Mucosa of gallbladder (tissue), 1 donor: ENCODE data around the gene RNF208. TPM values are rescaled to one million over a fixed set of nuclear protein-coding genes. Genes with fewer than 3 reads are reported as not detected.
"Not testable (repeated sequence)": the region's sequence is repeated elsewhere in the genome, so short reads cannot be mapped to it uniquely, and the experiment has no call there.

Experiments used
- DNase-seq: peaks from one replicate; pipeline ENCODE4 v3.0.0-alpha.2; 2020; ENCODE audit warnings: low spot score
- total RNA-seq: library from RNA; stranded (reverse); gene quantifications from one replicate; pipeline ENCODE4 v1.2.1, GENCODE V29; 2021
- donor health status: DM: no; HTN: no; CAD: no.

RNF208 gene
- total RNA-seq, 1 donor from 2014 or later = 16.8 TPM

- DNase-seq = peak; percentile 60
Observed at GRCh38 chr9:137240318-137240840, 18.3 kb upstream of the RNF208 start.

DNA sequence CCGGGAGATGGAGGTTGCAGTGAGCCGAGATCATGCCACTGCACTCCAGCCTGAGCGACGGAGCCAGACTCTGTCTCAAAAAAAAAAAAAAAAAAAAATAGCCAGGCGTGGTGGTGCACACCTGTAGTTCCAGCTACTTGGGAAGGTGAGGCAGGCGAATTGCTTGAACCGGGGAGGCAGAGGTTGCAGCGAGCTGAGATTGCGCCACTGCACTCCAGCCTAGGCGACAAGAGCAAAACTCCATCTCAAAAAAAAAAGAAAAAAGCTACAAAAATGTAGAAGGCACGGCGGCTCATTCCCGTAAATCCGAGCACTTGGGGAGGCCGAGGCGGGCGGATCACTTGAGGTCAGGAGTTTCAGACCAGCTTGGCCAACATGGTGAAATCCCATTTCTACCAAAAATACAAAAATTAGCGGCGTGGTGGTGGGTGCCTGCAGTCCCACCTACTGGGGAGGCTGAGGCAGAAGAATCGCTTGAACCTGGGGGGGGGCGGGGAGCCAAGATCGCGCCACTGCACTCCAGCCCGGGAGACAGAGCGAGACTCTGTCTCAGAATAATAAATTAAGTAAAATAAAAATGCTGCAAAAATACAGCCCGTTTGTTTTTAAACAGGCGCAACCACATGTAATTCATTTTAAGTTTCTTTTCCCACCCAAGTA is 17.6 kb upstream of the RNF208 start:
- not testable (repeated sequence) for DNase-seq

- DNase-seq = no peak
Observed at GRCh38 chr9:137237759-137238726, 16.0 kb upstream of the RNF208 start.

DNA sequence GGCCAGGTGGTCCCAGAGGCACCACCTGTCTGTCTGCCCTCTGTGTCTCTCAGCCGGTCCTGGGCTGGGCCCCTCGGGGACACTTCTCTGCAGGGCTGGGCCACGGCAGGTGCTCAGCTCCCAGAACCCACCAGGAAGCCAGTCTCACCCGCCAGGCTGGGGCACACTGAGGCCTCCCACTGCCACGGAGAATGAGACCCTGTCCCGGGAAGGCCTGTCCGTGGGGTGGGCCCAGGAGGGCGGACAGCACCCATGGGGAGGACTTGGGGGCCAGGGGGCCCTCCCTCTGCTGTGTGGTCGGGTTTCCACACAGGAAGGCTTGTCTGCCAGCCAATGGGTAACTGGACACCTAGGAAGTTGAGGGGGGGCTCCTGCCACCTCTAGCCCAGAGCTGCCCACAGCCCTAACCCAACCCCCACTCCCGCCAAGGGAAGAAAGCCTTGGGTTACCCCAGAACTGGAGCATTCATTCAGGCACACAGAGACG is 14.9 kb upstream of the RNF208 start:
- DNase-seq = no peak

- DNase-seq = peak; percentile 85
Observed at GRCh38 chr9:137236238-137236935, 14.3 kb upstream of the RNF208 start.

DNA sequence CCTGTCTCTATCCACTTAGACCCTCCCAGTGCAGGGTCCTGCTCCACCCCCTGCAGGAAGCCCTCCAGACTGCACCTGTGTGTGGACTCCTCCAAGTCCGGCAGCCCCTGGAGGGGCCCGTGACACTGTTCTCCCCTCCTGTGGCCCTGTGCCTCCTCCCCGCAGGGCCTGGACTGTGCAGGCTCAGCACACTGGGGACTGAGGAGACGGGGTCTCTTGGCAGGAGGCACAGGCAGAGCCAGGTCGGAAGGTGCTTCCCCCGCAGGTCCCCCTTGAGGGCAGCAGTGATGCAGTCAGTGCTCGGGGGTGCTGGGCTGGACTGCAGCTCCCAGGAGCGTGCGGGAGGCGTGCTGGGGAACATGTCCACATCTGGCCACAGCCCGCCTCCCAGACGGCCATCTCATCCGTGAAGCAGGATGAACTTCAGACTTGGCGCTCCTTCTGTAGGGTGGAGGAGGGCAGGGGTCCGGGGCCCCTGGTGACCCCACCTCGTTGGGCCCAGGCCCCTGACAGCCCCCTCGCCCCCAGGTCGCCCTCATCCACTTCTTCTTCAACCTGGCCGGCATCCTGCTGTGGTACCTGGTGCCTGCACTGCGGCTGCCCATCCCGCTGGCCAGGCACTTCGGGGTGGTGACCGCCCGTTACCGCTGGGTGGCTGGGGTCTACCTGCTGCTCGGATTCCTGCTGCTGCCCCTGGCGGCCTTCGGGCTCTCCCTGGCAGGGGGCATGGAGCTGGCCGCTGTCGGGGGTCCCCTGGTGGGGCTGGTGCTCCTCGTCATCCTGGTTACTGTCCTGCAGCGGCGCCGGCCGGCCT is 13.6 kb upstream of the RNF208 start:
- DNase-seq = no peak

GRCh38 chr9:137234758-137235423 is 12.9 kb upstream of the RNF208 start:
- no peak for DNase-seq

DNA sequence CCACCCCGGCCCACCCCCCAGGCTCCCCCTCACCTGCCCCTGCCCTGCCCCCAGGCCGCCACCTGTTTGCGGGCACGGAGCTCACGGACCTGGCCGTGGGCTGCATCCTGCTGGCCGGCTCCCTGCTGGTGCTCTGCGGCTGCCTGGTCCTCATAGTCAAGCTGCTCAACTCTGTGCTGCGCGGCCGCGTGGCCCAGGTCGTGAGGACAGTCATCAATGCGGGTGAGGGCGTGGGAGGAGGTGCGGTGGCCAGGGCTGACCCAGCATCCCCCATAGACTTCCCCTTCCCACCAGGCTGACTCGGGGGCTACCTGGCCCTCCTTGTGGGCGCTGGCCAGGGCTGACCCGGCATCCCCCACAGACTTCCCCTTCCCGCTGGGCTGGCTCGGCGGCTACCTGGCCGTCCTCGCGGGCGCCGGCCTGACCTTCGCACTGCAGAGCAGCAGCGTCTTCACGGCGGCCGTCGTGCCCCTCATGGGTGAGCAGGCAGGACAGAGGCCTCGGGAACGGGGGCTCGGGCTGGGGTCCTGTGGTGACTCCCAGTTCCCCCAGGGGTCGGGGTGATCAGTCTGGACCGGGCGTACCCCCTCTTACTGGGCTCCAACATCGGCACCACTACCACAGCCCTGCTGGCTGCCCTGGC is 12.1 kb upstream of the RNF208 start:
- DNase-seq = no peak

- no peak for DNase-seq
Observed at GRCh38 chr9:137233143-137233980, 11.3 kb upstream of the RNF208 start.

DNA sequence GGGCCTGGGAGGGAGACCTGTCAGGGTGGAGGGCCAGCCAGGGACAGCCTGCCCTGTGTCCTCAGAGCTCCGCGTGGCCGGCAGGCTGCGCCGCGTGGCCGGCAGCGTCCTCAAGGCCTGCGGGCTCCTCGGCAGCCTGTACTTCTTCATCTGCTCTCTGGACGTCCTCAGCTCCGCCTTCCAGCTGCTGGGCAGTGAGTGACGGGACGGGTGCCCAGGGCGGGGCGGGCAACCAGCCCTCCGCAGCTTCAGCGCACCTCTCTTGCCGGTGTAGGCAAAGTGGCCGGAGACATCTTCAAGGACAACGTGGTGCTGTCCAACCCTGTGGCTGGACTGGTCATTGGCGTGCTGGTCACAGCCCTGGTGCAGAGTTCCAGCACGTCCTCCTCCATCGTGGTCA is 10.5 kb upstream of the RNF208 start:
- DNase-seq = no peak

GRCh38 chr9:137232101-137232500 is 10.1 kb upstream of the RNF208 start:
- DNase-seq = no peak

- DNase-seq = no peak
Observed at GRCh38 chr9:137231372-137232039, 9.5 kb upstream of the RNF208 start.

GRCh38 chr9:137230705-137231371 is 8.8 kb upstream of the RNF208 start, which contains the start of gene SLC34A3:
Gene SLC34A3, plus strand, starts transcription at chr9:137230901. Its CDS starts 802 bp downstream, at chr9:137231703.
- no peak for DNase-seq

DNA sequence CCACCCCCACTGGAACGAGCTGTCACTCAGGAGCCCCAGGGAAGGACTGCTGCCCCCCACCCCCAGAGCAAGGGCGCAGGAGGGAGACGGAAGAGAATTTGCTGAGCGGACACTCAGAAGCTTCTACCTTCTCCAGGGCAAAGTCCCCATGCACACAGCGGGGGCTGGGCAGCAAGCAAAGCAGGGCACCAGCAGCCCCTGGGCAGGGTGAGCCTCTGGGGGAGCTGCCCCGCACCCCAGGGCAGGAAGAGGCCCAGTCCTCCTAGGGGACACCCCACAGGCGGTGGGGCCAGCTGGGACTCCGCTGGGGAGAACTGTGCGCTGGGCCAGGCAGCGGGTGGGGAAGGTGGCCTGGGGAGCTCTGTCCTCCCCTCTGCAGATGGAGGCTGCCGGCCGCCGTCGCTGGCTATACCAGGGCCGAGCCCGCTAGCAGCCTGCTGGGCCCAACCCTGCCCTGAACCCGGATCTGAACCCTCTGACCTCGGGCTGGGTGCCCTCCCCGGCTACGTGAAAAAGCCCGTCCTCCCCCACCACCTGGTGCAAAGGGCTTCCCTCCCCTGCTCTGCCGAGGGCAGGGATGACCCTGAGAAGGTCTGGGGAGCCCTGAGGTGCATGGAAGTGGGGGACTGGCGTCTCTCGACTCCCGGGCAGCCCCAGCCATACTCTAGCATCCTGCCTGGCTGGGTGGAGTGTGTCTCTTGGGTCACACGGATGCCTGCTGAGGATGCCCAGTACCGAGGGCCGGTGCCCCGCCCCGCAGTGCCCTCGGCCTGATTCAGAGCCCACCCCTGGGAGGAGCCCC is 8.1 kb upstream of the RNF208 start:
- DNase-seq = no peak

GRCh38 chr9:137228968-137229896 is 7.2 kb upstream of the RNF208 start:
- no peak for DNase-seq

- DNase-seq = no peak
Observed at GRCh38 chr9:137228506-137228967, 6.5 kb upstream of the RNF208 start.
